Cerebellar nuclear complex (tissue), 1 donor: ENCODE measurements around the gene RHAG.
"Not testable (repeated sequence)": the region's sequence is repeated elsewhere in the genome, so short reads cannot be mapped to it uniquely, and the experiment has no call there.

Experiments
- DNase-seq, 2 experiments: peaks; one replicate each; lab custom pipeline; 2025; lab: John Stamatoyannopoulos, UW

Gene RHAG

GRCh38 chr6:49635978-49636712, 494 bp downstream of the RHAG start:
- DNase-seq: no peak

- no peak for DNase-seq
Measured at GRCh38 chr6:49635480-49635879, 1.2 kb downstream of the RHAG start.

DNA sequence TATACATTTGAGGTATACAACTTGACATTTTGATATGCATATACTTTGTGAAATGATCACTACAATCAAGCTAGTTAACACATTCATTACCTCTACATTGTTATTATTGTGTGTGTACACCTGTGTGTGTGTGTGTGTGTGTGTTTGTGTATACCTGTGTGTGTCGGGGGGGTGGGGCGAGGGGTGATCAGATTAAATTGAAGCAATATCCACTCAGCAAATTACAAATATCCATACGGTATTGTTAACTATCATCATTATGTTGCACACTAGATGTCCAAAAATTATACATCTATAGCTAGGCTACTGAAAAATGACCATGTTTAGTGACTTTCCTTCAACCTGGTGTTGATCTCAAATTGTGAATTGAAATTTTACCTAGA, 1.8 kb downstream of the RHAG start:
- no peak for DNase-seq

GRCh38 chr6:49634092-49634835, 2.4 kb downstream of the RHAG start:
- DNase-seq: no peak

GRCh38 chr6:49633541-49633940, 3.1 kb downstream of the RHAG start:
- no peak for DNase-seq

DNA sequence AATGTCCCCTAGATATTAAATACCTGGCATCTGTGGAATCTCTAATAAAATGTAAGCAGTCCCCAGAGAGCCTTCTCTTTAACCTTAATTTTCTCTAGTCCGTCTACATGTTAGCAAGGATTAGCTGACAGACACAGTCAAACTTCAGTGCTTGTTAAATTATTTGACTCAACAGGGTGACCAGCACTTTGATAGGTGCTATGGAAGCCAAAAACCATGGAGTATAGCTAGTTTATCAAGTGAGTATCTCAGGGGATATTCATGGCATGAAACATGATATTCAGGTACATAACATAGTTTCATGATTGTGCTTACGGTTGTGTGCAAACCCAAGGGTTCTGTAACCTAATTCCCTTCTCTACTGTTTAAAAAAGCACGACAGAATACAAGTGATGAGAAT, 3.9 kb downstream of the RHAG start:
- no peak for DNase-seq

- DNase-seq: not testable (repeated sequence)
Measured at GRCh38 chr6:49629485-49630088, 7.1 kb downstream of the RHAG start.

GRCh38 chr6:49626811-49627210, 9.8 kb downstream of the RHAG start:
- no peak for DNase-seq

DNA sequence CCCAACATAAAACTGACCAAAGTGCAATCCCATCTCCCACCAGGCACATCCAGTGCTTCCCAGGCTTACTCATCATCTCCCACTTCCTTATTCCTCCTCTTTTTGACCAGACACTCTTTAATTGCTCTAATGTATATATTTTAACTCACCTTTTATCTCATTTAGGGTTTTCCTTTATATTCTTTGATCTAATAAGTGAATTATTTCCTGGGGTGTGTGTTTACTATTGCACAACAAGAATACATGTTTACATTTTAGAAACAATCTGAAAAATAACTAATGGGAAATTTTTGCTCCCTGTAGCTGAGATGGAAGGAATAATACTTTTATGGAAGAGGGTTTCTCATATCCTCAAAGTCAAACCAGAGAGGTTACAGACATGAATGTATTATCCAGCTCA, 18.4 kb downstream of the RHAG start:
- no peak for DNase-seq

- not testable (repeated sequence) for DNase-seq
Measured at GRCh38 chr6:49614144-49614543, 22.5 kb downstream of the RHAG start.

GRCh38 chr6:49609285-49609684, 27.4 kb downstream of the RHAG start:
- no peak for DNase-seq

DNA sequence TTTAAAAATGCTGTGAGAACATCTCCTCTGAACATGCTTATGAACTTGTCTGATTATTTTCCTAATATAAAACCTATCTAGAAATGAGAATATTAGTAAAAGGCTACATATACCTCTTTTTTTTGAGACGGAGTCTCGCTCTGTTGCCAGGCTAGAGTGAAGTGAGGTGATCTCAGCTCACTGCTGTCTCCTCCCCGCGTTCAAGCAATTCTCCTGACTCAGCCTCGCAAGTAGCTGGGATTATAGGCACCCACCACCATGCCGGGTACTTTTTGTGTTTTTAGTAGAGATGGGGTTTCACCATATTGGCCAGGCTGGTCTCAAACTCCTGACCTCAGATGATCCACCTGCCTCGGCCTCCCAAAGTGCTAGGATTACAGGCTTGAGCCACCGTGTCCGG, 28.4 kb downstream of the RHAG start:
- not testable (repeated sequence) for DNase-seq

DNA sequence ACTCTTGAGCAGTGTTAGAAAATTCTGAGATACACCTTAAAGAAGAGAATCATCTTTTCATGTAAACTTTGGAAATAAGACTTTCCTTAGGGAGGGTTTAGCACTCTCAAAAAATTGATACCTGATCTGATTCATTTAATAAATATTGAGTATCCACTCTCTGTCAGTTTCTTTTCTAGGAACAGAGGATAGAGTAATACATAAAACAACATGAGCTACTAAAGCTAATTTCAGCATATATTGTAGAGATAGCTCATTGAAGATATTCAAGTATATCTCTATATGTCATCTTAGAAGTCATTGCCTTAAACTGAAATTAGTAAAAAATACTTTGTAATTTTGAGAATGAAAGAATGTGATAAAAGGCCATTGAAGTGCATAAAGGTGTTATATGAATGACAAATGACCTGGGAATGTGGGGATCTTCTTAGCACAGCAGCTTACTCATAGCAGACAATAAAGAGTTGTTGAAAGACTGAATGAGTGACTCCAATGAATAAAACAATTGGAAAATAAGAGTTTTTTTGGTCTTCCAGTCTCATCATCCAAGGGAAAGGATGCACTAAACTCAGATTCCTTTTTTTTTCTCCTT, 29.2 kb downstream of the RHAG start:
- no peak for DNase-seq

DNA sequence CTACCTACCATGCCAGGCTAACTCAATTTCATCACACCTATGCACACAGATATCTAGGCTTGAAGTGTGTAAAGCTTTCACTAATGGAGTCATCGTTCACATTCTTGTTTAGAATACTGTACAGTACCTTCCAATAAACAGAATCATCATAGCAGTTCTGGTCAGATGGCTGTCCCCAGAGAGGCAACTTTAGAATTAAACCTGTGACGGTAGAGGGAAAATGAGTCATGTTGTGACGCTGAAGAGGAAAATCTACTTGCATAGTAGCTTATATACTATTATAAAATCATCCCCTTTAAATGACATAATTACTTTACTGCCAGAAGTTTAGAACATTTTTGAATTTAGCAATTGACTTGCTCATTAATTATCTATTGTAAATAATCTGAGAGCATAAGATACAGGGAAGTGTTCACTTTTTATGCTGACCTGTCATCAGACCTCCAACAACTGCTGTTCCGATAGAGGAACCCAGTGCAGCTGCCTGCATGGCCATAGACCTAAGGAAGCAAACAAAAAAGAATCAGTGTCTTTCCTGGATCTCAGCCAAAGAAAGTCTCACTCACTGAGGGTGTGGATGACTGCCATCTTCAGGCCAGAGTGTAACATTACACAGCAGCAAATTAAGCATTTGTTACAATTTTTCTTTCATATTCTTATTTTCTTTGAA, 29.8 kb downstream of the RHAG start:
- no peak for DNase-seq

DNA sequence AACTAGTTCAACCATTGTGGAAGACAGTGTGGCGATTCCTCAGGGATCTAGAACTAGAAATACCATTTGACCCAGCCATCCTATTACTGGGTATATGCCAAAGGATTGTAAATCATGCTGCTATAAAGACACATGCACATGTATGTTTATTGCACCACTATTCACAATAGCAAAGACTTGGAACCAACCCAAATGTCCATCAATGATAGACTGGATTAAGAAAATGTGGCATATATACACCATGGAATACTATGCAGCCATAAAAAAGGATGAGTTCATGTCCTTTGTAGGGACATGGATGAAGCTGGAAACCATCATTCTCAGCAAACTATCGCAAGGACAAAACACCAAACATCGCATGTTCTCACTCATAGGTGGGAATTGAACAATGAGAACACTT, 32.6 kb downstream of the RHAG start:
- not testable (repeated sequence) for DNase-seq

DNA sequence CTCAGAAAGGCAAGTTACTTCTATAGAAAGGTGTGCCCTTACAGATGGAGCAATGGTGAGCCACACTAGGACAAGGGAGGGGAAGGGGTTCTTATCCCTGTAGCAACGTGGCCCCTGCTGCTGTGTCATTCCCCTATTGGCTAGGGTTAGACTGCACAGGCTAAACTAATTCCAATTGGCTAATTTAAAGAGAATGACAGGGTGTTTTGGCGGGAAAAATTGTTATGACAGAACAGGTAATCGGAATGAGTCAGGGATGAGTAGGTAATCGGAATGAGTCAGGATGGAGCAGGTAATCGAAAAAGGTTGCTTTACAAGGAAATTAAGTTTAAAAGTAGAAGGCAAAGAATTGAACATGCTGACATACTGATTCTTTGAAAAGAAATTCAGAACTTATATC, 49.4 kb downstream of the RHAG start:
- not testable (repeated sequence) for DNase-seq

DNA sequence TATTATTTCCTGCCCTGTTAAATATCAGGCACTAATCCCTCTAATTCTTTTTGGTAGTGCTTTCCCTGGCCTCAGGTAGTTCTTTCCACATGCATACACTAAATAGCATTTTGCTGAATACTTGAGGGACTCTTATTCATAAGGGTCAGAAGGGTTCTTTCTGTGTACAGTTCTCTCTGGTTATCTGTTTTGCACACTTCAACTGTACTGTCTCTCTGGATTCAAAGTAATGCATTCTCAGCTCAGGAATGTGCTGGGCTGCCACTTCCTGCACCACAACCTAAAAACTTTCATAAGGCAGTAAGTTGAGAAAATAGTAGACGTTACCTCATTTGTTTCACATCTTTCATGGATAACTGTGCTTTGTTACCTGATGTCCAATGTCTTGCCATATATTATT, 54.1 kb downstream of the RHAG start:
- DNase-seq: no peak

- DNase-seq: no peak
Measured at GRCh38 chr6:49579649-49580048, 57.0 kb downstream of the RHAG start.

DNA sequence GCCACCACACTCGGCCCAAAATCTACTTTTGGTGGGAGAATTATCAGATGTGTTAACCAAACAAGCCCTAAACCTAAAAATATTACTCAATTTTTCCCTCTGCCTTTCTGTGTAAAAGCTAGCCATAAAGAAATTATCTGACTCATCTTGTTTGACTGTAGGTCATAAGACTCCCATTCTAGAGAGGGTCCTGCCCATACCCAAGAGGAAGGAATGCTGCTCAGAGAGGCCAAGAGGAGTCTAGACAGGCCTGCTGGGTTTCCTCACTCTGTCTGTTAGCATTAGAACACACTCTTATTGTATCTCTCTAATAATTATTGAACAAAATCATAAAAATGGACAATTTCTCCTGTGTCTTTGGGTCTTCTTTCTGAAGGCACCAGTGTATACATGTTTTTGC, 60.0 kb downstream of the RHAG start:
- no peak for DNase-seq

DNA sequence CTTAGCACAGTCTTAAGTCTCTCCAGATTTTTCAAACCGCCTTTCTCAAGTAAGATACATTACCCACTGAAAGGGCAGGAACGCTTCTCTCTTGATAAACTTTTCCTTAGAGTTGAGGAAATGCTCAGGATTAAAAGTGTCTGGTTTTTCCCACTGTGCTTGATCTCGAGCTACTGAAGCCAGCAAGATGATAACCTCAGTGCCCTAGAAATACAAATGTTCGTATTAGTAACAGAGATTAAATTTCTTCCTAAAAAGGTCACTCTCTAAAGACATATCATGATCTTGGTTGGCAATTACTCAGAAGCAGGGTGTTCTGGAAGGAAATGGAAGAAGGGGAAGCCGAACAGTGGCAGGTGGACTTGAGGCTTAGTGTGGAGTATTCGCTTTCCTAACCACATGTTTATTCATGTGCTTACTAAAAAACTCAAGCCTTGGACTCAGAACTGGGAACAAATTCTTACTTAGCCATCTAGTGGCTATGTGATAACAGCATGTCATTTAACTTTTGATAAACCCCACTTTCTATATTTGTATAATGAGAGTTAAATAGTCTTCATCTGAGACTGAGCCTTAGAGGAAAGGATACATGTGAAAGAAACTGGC, 66.1 kb downstream of the RHAG start:
- no peak for DNase-seq

DNA sequence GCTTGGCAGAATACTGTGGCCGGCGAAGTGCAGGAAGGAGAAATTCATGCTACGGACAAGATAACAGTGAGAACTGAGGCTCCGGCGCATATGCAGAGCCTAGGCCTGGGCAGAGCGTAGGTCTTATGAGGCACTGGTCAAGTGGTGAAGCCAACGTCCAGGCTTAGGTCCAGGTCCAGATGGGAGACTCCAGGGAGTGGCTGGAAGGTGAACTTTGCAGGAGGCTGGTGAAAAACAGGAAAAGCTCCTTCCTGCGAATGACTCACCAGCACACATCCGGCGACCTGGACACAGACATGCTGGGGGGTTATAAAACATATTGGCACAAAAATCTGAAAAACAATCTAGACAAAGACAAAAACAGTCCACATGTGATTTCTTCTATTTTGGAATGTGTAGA, 70.8 kb downstream of the RHAG start:
- DNase-seq: no peak

GRCh38 chr6:49565261-49565660, 71.4 kb downstream of the RHAG start:
- DNase-seq: no peak
